NCI-H345 (cell line): ENCODE measurements around the gene NAT8L.
"Not testable (repeated sequence)": the region's sequence is repeated elsewhere in the genome, so short reads cannot be mapped to it uniquely, and the experiment has no call there.

Experiments used
- DNase-seq: peaks from one replicate; lab custom pipeline; 2025; lab: John Stamatoyannopoulos, UW

Gene NAT8L

GRCh38 chr4:2059046-2059725 is at the start of gene NAT8L:
Gene NAT8L (plus strand): TSS chr4:2059327. CDS start chr4:2059512, 185 bp downstream.
- DNase-seq = peak; percentile 64

GRCh38 chr4:2009651-2010233 is 49.4 kb upstream of the NAT8L start:
- peak; percentile 39 for DNase-seq

- DNase-seq = no peak
Observed at GRCh38 chr4:2011583-2011982, 47.5 kb upstream of the NAT8L start.

GRCh38 chr4:2015008-2015407 is 44.1 kb upstream of the NAT8L start:
- DNase-seq = no peak

GRCh38 chr4:2021358-2022018 is 37.6 kb upstream of the NAT8L start:
- DNase-seq = not testable (repeated sequence)

- no peak for DNase-seq
Observed at GRCh38 chr4:2024683-2025082, 34.4 kb upstream of the NAT8L start.

- no peak for DNase-seq
Observed at GRCh38 chr4:2025817-2026216, 33.3 kb upstream of the NAT8L start.

GRCh38 chr4:2027120-2027519 is 32.0 kb upstream of the NAT8L start:
- not testable (repeated sequence) for DNase-seq

GRCh38 chr4:2031161-2031560 is 28.0 kb upstream of the NAT8L start:
- DNase-seq = not testable (repeated sequence)

GRCh38 chr4:2036327-2036726 is 22.8 kb upstream of the NAT8L start:
- DNase-seq = no peak

- no peak for DNase-seq
Observed at GRCh38 chr4:2036866-2037265, 22.3 kb upstream of the NAT8L start.

GRCh38 chr4:2040391-2041238 is 18.5 kb upstream of the NAT8L start:
- no peak for DNase-seq

GRCh38 chr4:2041239-2042130 is 17.6 kb upstream of the NAT8L start:
- peak; percentile 57 for DNase-seq

- DNase-seq = peak; percentile 16
Observed at GRCh38 chr4:2042204-2042946, 16.8 kb upstream of the NAT8L start.

- DNase-seq = no peak
Observed at GRCh38 chr4:2042947-2043395, 16.2 kb upstream of the NAT8L start.

GRCh38 chr4:2043396-2044118 is 15.6 kb upstream of the NAT8L start:
- no peak for DNase-seq

- no peak for DNase-seq
Observed at GRCh38 chr4:2044119-2044485, 15.0 kb upstream of the NAT8L start.

- no peak for DNase-seq
Observed at GRCh38 chr4:2044542-2045517, 14.3 kb upstream of the NAT8L start.

- DNase-seq = no peak
Observed at GRCh38 chr4:2045518-2045951, 13.6 kb upstream of the NAT8L start.
